GM12892 (cell line): ENCODE results near the gene CRB3.

Experiments
- POLR2A ChIP-seq: IDR thresholded peaks from 2 replicates; pipeline ENCODE4 v1.6.1; 2011; ENCODE audit warnings: low read depth, low read length, control low read depth
- POLR2AphosphoS5 ChIP-seq: IDR thresholded peaks from 2 replicates; pipeline ENCODE4 v1.6.1; 2011; ENCODE audit warnings: low read depth, low read length, control low read depth
- TAF1 ChIP-seq: IDR thresholded peaks from 2 replicates; pipeline ENCODE4 v1.6.1; 2011; ENCODE audit warnings: low read depth, mild to moderate bottlenecking, control low read depth, low read length, borderline replicate concordance

DNA sequence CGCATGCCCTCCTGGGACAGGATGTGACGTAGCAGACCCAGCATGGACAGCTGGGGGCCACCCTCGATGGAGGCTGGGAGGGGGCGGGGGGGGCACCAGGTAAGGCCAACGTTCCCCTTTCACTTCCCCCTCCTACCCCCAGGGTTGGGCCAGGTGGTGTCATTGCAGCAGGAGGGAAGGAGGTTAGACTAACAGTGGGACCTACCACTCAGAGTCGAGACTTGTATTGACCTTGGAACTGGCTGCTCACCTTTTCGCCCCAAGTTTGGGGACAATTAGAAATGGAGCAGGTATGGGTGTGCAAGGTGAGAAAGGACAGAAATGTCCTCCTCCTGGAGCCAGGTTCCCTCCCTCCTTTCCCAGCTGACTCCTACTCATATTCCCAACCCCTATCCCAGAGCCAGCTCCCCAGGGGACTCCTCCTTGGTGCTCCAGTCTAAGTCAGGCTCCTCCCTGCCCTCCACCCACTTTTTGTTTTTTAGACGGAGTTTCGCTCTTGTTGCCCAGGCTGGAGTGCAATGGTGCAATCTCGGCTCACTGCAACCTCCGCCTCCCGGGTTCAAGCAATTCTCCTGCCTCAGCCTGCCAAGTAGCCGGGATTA, 21.9 kb upstream of the CRB3 start:
- TF ChIP-seq POLR2A (no peak), POLR2AphosphoS5 (no peak), TAF1 (no peak)
